ENCODE results near the gene ATP2B3. TPM values are rescaled to one million over a fixed set of nuclear protein-coding genes. Genes with fewer than 3 reads are reported as not detected.

The ATP2B3 gene
- polyA plus RNA-seq, 1 experiment, result 0.02 TPM

DNA sequence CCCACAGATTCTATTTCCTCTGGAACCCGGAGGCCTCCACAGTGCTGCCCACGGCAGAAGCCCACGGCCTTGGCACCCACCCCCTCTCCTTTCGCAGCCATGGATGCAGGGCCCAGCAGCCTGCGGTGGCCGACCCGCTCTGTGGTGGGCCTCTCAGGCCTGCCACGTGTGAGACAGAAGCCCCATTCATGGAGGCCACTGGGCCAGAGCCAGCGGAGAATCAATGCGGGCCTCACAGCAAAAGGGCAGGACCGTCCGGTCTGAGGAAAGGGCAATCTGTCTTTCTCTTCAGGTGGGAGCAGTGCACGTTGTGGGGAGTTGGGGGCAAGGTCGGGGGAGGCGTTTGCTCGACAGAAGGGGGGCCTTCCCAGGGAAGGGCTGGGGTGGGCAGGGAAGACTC, 38.7 kb upstream of the ATP2B3 start:
- TF ChIP-seq, protein P1, sequence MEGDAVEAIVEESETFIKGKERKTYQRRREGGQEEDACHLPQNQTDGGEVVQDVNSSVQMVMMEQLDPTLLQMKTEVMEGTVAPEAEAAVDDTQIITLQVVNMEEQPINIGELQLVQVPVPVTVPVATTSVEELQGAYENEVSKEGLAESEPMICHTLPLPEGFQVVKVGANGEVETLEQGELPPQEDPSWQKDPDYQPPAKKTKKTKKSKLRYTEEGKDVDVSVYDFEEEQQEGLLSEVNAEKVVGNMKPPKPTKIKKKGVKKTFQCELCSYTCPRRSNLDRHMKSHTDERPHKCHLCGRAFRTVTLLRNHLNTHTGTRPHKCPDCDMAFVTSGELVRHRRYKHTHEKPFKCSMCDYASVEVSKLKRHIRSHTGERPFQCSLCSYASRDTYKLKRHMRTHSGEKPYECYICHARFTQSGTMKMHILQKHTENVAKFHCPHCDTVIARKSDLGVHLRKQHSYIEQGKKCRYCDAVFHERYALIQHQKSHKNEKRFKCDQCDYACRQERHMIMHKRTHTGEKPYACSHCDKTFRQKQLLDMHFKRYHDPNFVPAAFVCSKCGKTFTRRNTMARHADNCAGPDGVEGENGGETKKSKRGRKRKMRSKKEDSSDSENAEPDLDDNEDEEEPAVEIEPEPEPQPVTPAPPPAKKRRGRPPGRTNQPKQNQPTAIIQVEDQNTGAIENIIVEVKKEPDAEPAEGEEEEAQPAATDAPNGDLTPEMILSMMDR (IDR thresholded peaks at IDR 0.05; ENCODE audit: insufficient read depth, low read depth, low read length), result no peak
- CTCF ChIA-PET, result no interaction called here

DNA sequence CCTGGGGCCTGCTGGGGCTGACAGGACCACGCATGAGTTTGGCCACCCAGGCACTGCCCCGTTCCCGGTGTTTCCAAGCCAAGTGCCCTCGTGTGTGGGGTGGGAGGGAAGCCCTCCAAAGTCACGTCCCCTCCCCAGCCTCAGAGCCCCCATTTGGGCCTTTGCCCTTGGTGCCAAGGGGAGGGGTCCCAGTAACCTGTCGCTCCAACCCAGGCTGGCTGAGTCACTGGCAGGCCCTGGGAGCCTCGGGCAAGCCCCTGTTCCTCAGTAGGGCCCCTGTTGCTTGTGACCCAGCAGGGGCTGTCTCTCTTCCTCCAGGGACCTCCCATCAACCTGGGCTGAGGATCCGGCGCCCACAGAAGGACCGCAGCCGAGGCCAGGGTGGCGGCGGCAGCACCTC, 36.4 kb upstream of the ATP2B3 start:
- ChIA-PET POLR2A (no interaction called here), CTCF (no interaction called here)
- TF ChIP-seq, protein P1 (IDR thresholded peaks at IDR 0.05; ENCODE audit: insufficient read depth, low read depth, low read length), result no peak

More for the DNA sequence above, 38.7 kb upstream of the ATP2B3 start:
- DNase-seq (ENCODE audit: low read depth), result no peak
- POLR2A ChIA-PET, result no interaction called here
- Histone ChIP-seq H3K4me3 (ENCODE audit: low read depth, low read length) (no peak overlapping the region), H3K36me3 (ENCODE audit: control insufficient read depth, insufficient read depth, low read length) (no peaks in the 10 kb centered on the region), H3K27me3 (ENCODE audit: control insufficient read depth, insufficient read depth, low read length) (no peaks in the 10 kb centered on the region)

DNA sequence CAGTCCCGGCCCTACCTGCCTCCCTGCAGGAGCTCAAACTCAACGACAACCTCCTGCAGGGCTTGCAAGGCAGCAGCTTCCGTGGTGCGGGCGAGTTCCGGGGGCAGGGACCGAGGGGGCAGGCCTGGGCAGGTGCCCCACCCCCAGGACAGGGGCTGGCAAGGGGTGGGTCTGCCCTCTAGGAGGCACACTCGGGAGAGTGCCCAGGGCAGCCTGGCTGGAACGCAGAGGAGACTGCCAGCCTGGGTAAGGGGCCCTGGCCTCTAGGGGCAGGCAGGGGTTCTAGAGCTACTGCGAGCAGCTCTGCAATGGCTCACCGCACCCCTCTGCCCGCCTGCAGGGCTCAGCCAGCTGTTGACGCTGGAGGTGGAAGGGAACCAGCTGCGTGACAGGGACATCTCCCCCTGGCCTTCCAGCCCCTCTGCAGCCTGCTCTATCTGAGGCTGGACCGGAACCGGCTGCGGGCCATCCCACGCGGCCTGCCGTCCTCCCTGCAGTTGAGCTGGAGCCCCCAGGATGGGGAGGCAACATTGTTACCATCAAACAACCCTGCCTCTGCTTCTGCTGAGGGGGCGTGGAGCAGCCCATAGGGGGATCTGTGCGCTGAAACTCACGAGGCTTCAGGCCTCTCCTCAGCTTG, 34.9 kb upstream of the ATP2B3 start:
- Histone ChIP-seq H3K27me3 (ENCODE audit: control insufficient read depth, insufficient read depth, low read length) (no peaks in the 10 kb centered on the region), H3K36me3 (ENCODE audit: control insufficient read depth, insufficient read depth, low read length) (no peaks in the 10 kb centered on the region), H3K4me3 (ENCODE audit: low read depth, low read length) (no peak overlapping the region)
- no peak for DNase-seq (ENCODE audit: low read depth)
- ChIA-PET POLR2A (no interaction called here), CTCF (interaction anchor here (1.5 kb wide), 1 partner anchor 11 kb away, joined by 3 read pairs; no protein-coding TSS in a partner anchor)
- TF ChIP-seq, protein P1 (IDR thresholded peaks at IDR 0.05; ENCODE audit: insufficient read depth, low read depth, low read length), result no peak

More for the DNA sequence above, 36.4 kb upstream of the ATP2B3 start:
- H3K36me3 ChIP-seq (ENCODE audit: control insufficient read depth, insufficient read depth, low read length), result no peaks in the 10 kb centered on the region
- DNase-seq (ENCODE audit: low read depth), result no peak
- H3K4me3 ChIP-seq (ENCODE audit: low read depth, low read length), result no peak overlapping the region
- no peaks in the 10 kb centered on the region for H3K27me3 ChIP-seq (ENCODE audit: control insufficient read depth, insufficient read depth, low read length)

DNA sequence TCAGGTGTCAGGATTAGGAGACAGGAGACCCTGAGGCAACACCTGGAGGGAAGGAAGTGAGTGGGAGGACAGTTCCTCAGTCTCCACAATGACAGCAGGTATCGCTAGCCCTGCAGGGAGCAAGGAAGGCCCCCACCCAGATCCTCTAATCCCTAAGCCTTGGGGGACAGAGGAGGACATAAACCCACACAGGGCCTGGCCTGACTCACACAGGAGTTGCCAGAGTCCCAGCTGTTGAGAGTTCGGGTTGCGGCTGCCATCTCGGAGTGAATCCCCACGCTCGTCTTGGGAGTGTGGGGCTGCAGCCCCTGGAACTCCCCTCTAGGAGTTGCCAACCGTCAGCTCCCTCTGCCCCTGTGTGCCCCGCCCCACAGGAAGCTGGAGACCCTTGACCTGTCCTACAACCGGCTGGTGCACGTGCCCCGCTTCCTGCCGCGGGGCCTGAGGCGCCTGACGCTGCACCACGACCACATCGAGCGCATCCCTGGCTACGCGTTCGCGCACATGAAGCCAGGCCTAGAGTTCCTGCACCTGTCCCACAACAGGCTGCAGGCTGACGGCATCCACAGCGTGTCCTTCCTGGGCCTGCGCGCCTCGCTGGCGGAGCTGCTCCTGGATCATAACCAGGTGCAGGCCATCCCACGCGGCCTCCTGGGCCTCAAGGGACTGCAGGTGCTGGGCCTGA, 31.9 kb upstream of the ATP2B3 start:
- H3K27me3 ChIP-seq (ENCODE audit: control insufficient read depth, insufficient read depth, low read length), result no peaks in the 10 kb centered on the region
- no peaks in the 10 kb centered on the region for H3K36me3 ChIP-seq (ENCODE audit: control insufficient read depth, insufficient read depth, low read length)
- no peak for DNase-seq (ENCODE audit: low read depth)
- H3K4me3 ChIP-seq (ENCODE audit: low read depth, low read length), result no peak overlapping the region
- TF ChIP-seq, protein P1 (IDR thresholded peaks at IDR 0.05; ENCODE audit: insufficient read depth, low read depth, low read length), result no peak
- POLR2A ChIA-PET, result no interaction called here
- CTCF ChIA-PET, result no interaction called here

DNA sequence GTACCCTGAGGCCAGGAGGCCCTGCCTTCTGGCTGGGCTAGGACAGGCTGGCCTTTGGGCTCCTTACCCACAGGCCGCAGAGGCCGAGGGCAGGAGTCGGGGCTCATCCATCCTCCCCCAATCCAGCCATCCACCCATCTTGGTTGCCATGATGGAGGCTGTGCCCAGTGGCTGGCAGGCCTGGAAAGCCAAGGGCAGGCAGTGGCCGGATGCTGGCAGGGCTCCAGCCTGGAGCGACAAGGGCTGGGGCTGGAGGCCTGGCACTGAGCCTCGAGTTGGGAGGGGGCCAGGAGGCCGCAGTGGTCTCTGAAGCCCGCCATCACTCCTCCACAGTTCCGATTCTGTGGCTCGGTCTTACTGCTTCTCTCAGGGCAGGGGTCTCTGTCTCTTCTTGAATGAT, 31.3 kb upstream of the ATP2B3 start:
- no peak overlapping the region for H3K4me3 ChIP-seq (ENCODE audit: low read depth, low read length)
- H3K36me3 ChIP-seq (ENCODE audit: control insufficient read depth, insufficient read depth, low read length), result no peaks in the 10 kb centered on the region
- no peak for DNase-seq (ENCODE audit: low read depth)
- TF ChIP-seq, protein P1 (IDR thresholded peaks at IDR 0.05; ENCODE audit: insufficient read depth, low read depth, low read length), result no peak
- H3K27me3 ChIP-seq (ENCODE audit: control insufficient read depth, insufficient read depth, low read length), result no peaks in the 10 kb centered on the region
- ChIA-PET CTCF (no interaction called here), POLR2A (no interaction called here)
